HG02943 (cell line): Measurements from ENCODE around the gene BATF2.

ENCODE experiments used
- ATAC-seq: cut with Tn5 transposase; IDR thresholded peaks from one replicate; pipeline ENCODE4 v1.9.1; 2021; ENCODE audit warnings: mild to moderate bottlenecking, low read depth, moderate library complexity; ENCODE audit not compliant: unreplicated experiment

Gene BATF2

DNA sequence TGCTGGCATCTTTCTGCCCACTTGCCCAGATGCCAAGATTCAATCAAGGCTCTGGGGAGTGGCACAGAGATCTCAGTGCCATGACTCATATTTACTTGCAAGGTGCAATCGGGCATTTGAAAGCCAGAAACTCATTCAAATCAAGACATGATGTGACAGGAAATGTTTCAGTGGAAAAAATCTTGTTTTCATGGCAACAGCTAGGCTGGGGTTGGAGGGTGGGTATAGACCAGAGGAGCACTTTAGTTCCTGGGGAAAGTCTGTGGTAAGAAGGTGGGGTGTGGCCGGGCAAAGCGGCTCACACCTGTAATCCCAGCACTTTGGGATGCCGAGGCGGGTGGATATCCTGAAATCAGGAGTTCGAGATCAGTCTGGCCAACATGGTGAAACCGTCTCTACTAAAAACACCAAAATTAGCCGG lies 26.0 kb downstream of the BATF2 start:
- ATAC-seq = no peak

DNA sequence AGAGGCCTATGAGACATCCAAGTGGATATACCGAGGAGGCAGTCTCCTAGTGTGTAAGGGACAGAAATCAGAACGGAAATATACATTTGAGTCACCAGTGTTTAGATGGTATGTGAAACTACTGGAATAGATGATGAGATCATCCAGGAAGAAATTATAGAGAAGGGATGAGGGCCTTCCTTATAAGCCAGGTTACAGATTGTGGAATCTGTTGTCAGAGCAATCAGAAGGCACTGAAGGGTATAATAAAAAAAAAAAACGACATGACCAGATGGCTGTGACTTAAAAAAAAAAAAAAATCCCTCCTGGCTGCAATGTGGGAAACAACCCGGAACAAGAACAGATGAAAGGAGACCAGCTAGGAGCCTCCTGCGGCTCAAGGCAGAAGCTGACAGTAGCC lies 27.6 kb downstream of the BATF2 start:
- ATAC-seq = no peak

- no peak for ATAC-seq
Observed at GRCh38 chr11:64967375-64967774, 29.4 kb downstream of the BATF2 start.

DNA sequence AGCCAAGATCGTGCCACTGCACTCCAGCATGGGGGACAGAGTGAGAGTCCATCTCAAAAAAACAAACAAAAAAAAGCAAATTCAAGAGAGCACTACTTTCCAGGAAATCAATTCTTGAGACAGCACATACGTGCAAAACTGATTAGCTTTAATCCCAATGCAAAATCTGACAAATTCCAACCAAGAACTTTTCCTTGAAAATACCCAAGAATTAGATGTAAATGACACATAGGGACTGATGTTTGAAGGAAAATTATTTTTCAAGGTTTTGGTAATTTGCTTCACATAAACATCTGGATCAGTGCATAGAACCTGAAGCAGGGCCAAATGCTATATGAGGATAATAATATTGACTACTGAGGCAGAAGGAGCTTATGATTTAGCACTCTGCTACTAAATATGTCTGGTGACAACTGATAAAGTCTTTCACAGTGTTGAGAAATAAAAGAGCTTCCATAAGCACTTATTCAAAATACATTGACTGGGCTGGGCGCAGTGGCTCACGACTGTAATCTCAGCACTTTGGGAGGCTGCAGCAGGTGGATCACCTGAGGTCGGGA lies 33.6 kb downstream of the BATF2 start:
- ATAC-seq = no peak

DNA sequence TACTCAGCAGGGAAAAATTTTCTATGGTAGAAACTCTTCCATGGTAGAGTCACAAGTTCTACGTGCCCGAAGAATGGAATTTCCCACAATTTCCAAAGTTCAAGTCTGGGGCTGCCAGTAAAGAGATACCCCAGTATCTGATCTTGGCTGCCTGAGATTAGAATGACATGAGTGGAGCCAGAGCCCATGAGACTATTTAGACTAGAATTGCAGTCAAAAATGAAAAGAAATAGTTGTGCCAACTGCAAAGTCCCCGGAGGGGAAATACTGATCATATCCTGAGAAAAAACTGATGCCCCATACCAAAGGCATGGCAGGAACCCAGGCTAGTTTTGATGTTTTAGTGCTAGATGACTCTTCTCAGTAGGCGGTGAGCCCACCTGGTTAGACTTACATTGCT lies 36.1 kb downstream of the BATF2 start:
- no peak for ATAC-seq

DNA sequence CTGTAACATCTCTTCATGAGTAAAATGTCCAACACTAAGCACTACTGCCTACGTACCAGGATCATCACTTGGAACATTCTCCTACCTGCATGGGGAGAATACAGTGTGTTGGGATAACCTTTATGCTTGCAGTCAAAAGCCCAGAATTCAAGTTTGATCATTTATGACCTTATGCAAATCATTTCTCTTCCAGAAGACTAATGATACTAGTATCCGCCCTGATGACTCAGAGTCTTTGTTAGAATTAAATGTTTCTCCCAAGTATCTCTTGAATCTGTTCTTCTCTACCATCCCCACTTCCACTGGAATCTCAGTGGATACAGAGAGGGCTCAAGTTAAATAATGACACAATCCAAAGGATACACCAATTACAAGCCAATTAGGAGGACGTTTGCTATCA lies 37.3 kb downstream of the BATF2 start:
- ATAC-seq = no peak

- no peak for ATAC-seq
Observed at GRCh38 chr11:64954201-64954600, 42.6 kb downstream of the BATF2 start.

- ATAC-seq = no peak
Observed at GRCh38 chr11:64951529-64951928, 45.2 kb downstream of the BATF2 start.

- no peak for ATAC-seq
Observed at GRCh38 chr11:64947208-64947814, 49.5 kb downstream of the BATF2 start.
